KMS-11 (cell line): ENCODE measurements around the gene RGS10.

Source experiments
- H2AFZ ChIP-seq: fragments of 200-600 bp; sonication (generic); 2 replicates; pipeline ENCODE4 v1.6.1; 2016; ENCODE audit warnings: antibody characterized with exemption, mixed run types, low read depth
- H3K27ac ChIP-seq: fragments of 200-600 bp; sonication (generic); 2 replicates; pipeline ENCODE4 v1.6.1; 2016; ENCODE audit warnings: mild to moderate bottlenecking, mixed run types
- H3K27me3 ChIP-seq: fragments of 200-600 bp; sonication (generic); 2 replicates; pipeline ENCODE4 v1.6.1; 2017; ENCODE audit warnings: mild to moderate bottlenecking, low read depth, mixed run types, moderate library complexity; ENCODE audit not compliant: insufficient read depth
- H3K36me3 ChIP-seq: fragments of 200-600 bp; sonication (generic); 2 replicates; pipeline ENCODE4 v1.6.1; 2017; ENCODE audit warnings: mild to moderate bottlenecking, mixed run types; ENCODE audit not compliant: insufficient read depth
- H3K4me1 ChIP-seq: fragments of 200-600 bp; sonication (generic); 2 replicates; pipeline ENCODE4 v1.6.1; 2016; ENCODE audit warnings: mild to moderate bottlenecking, low read depth, mixed run types; ENCODE audit not compliant: poor library complexity, severe bottlenecking
- H3K4me2 ChIP-seq: fragments of 200-600 bp; sonication (generic); 2 replicates; pipeline ENCODE4 v1.7.0; 2016; ENCODE audit warnings: mild to moderate bottlenecking, mixed run types
- H3K4me3 ChIP-seq: fragments of 200-600 bp; sonication (generic); IDR thresholded peaks from 2 replicates; pipeline ENCODE4 v1.6.1; 2017; ENCODE audit warnings: low read depth, low read length, mixed read lengths; ENCODE audit not compliant: insufficient read depth
- H3K79me2 ChIP-seq: fragments of 200-600 bp; sonication (generic); 2 replicates; pipeline ENCODE4 v1.6.1; 2016; ENCODE audit warnings: low read depth, mixed run types; ENCODE audit not compliant: insufficient read depth
- H3K9ac ChIP-seq: fragments of 200-600 bp; sonication (generic); 2 replicates; pipeline ENCODE4 v1.6.1; 2016; ENCODE audit warnings: mild to moderate bottlenecking, mixed run types
- H4K20me1 ChIP-seq: fragments of 200-600 bp; sonication (generic); 2 replicates; pipeline ENCODE4 v1.6.1; 2016; ENCODE audit warnings: mild to moderate bottlenecking, mixed run types; ENCODE audit not compliant: insufficient read depth
- CTCF ChIP-seq: fragments of 200-600 bp; sonication (generic); conservative IDR thresholded peaks from 2 replicates; pipeline ENCODE4 v1.6.1; 2017; ENCODE audit warnings: low read depth, mild to moderate bottlenecking, antibody characterized with exemption, low read length, moderate library complexity, mixed read lengths

The RGS10 gene

GRCh38 chr10:119507115-119507514, 35.4 kb downstream of the RGS10 start:
- Histone ChIP-seq H3K27me3 (no peaks in the 10 kb centered on the region), H3K9ac (no peak overlapping the region), H3K4me2 (no peak overlapping the region), H4K20me1 (no peaks in the 10 kb centered on the region), H2AFZ (no peak overlapping the region), H3K36me3 (no peaks in the 10 kb centered on the region), H3K4me1 (no peaks in the 10 kb centered on the region), H3K79me2 (no peaks in the 10 kb centered on the region), H3K27ac (no peak overlapping the region), H3K4me3 (no peak overlapping the region)
- TF ChIP-seq CTCF: no peak

- no peak overlapping the region for H2AFZ ChIP-seq
- H3K79me2 ChIP-seq: no peaks in the 10 kb centered on the region
- H4K20me1 ChIP-seq: no peaks in the 10 kb centered on the region
- H3K27ac ChIP-seq: no peak overlapping the region
- TF ChIP-seq CTCF: no peak
- no peaks in the 10 kb centered on the region for H3K27me3 ChIP-seq
- H3K9ac ChIP-seq: no peak overlapping the region
- H3K4me2 ChIP-seq: no peak overlapping the region
- H3K4me3 ChIP-seq: no peak overlapping the region
- no peaks in the 10 kb centered on the region for H3K36me3 ChIP-seq
- H3K4me1 ChIP-seq: no peaks in the 10 kb centered on the region
Measured at GRCh38 chr10:119505588-119506315, 36.8 kb downstream of the RGS10 start.

- H3K36me3 ChIP-seq: no peaks in the 10 kb centered on the region
- no peaks in the 10 kb centered on the region for H4K20me1 ChIP-seq
- no peak overlapping the region for H3K9ac ChIP-seq
- H3K4me2 ChIP-seq: no peak overlapping the region
- no peak overlapping the region for H2AFZ ChIP-seq
- no peak overlapping the region for H3K4me3 ChIP-seq
- no peaks in the 10 kb centered on the region for H3K4me1 ChIP-seq
- H3K27ac ChIP-seq: no peak overlapping the region
- H3K79me2 ChIP-seq: no peaks in the 10 kb centered on the region
- no peaks in the 10 kb centered on the region for H3K27me3 ChIP-seq
- TF ChIP-seq CTCF: no peak
Measured at GRCh38 chr10:119505131-119505551, 37.4 kb downstream of the RGS10 start.

- Histone ChIP-seq H3K27me3 (no peaks in the 10 kb centered on the region), H3K4me3 (no peak overlapping the region), H3K36me3 (no peaks in the 10 kb centered on the region), H3K4me1 (no peaks in the 10 kb centered on the region), H3K4me2 (no peak overlapping the region), H3K27ac (no peak overlapping the region), H3K9ac (no peak overlapping the region), H3K79me2 (no peaks in the 10 kb centered on the region), H4K20me1 (no peaks in the 10 kb centered on the region), H2AFZ (no peak overlapping the region)
- no peak for TF ChIP-seq CTCF
Measured at GRCh38 chr10:119504651-119505050, 37.9 kb downstream of the RGS10 start.
